HEK293 (cell line): ENCODE results near the gene FGF8.

ENCODE experiments used
- FEZF1 ChIP-seq: fragments of 450-650 bp; formaldehyde crosslinking; IDR thresholded peaks from 2 replicates; pipeline ENCODE4 v1.5.1; 2016; ENCODE audit warnings: missing biosample characterization, missing genetic modification characterization
- HOXC10 ChIP-seq: sonication (generic); formaldehyde crosslinking; IDR thresholded peaks from 2 replicates; pipeline ENCODE4 v1.8.1; 2023; ENCODE audit warnings: mild to moderate bottlenecking, missing genetic modification reagents
- IKZF3 ChIP-seq: fragments of 450-650 bp; IDR thresholded peaks from 2 replicates; pipeline ENCODE4 v1.5.0; 2018; ENCODE audit warnings: missing biosample characterization, mild to moderate bottlenecking, missing genetic modification characterization, moderate library complexity
- KLF1 ChIP-seq: fragments of 450-650 bp; formaldehyde crosslinking; IDR thresholded peaks from 2 replicates; pipeline ENCODE4 v1.5.1; 2016; ENCODE audit warnings: missing biosample characterization, missing genetic modification characterization
- KLF10 ChIP-seq: fragments of 450-650 bp; IDR thresholded peaks from 2 replicates; pipeline ENCODE4 v1.5.1; 2018; ENCODE audit warnings: missing biosample characterization, mild to moderate bottlenecking, missing genetic modification characterization
- KLF8 ChIP-seq: fragments of 450-650 bp; formaldehyde crosslinking; IDR thresholded peaks from 2 replicates; pipeline ENCODE4 v1.5.1; 2016; ENCODE audit warnings: missing biosample characterization, missing genetic modification characterization
- MYNN ChIP-seq: fragments of 450-650 bp; formaldehyde crosslinking; IDR thresholded peaks from 2 replicates; pipeline ENCODE4 v1.5.1; 2016; ENCODE audit warnings: missing biosample characterization, missing genetic modification characterization, borderline replicate concordance
- OSR2 ChIP-seq: fragments of 450-650 bp; formaldehyde crosslinking; IDR thresholded peaks from 2 replicates; pipeline ENCODE4 v1.5.1; 2016; ENCODE audit warnings: missing biosample characterization, missing genetic modification characterization
- OVOL3 ChIP-seq: fragments of 450-650 bp; formaldehyde crosslinking; IDR thresholded peaks from 2 replicates; pipeline ENCODE4 v1.5.1; 2016; ENCODE audit warnings: missing biosample characterization, missing genetic modification characterization
- SALL2 ChIP-seq: fragments of 450-650 bp; formaldehyde crosslinking; IDR thresholded peaks from 2 replicates; pipeline ENCODE4 v1.5.0; 2017; ENCODE audit warnings: missing biosample characterization, mild to moderate bottlenecking, missing genetic modification characterization, borderline replicate concordance
- SETDB1 ChIP-seq: IDR thresholded peaks from one replicate; pipeline ENCODE4 v1.6.1; 2017; ENCODE audit warnings: mild to moderate bottlenecking, low read length, moderate library complexity, mixed read lengths; ENCODE audit not compliant: insufficient read length
- WT1 ChIP-seq: fragments of 450-650 bp; formaldehyde crosslinking; IDR thresholded peaks from 2 replicates; pipeline ENCODE4 v1.5.1; 2016; ENCODE audit warnings: missing biosample characterization, missing genetic modification characterization
- ZBTB21 ChIP-seq: fragments of 450-650 bp; formaldehyde crosslinking; IDR thresholded peaks from 2 replicates; pipeline ENCODE4 v1.5.1; 2017; ENCODE audit warnings: missing biosample characterization, missing genetic modification characterization
- ZFP3 ChIP-seq: fragments of 450-650 bp; formaldehyde crosslinking; IDR thresholded peaks from 2 replicates; pipeline ENCODE4 v1.5.1; 2016; ENCODE audit warnings: low read depth, missing biosample characterization, missing genetic modification characterization
- ZNF140 ChIP-seq: fragments of 450-650 bp; formaldehyde crosslinking; IDR thresholded peaks from 2 replicates; pipeline ENCODE4 v1.5.1; 2016; ENCODE audit warnings: missing biosample characterization, missing genetic modification characterization
- ZNF2 ChIP-seq: fragments of 450-650 bp; formaldehyde crosslinking; IDR thresholded peaks from 2 replicates; pipeline ENCODE4 v1.5.1; 2016; ENCODE audit warnings: missing biosample characterization, missing genetic modification characterization
- ZNF239 ChIP-seq: fragments of 450-650 bp; formaldehyde crosslinking; IDR thresholded peaks from 2 replicates; pipeline ENCODE4 v1.5.1; 2016; ENCODE audit warnings: missing biosample characterization, missing genetic modification characterization
- ZNF311 ChIP-seq: fragments of 450-650 bp; formaldehyde crosslinking; IDR thresholded peaks from 2 replicates; pipeline ENCODE4 v1.5.1; 2017; ENCODE audit warnings: missing biosample characterization, missing genetic modification characterization, borderline replicate concordance
- ZNF416 ChIP-seq: fragments of 450-650 bp; formaldehyde crosslinking; IDR thresholded peaks from 2 replicates; pipeline ENCODE4 v1.5.1; 2016; ENCODE audit warnings: missing biosample characterization, missing genetic modification characterization
- ZNF514 ChIP-seq: fragments of 450-650 bp; formaldehyde crosslinking; IDR thresholded peaks from 2 replicates; pipeline ENCODE4 v1.5.1; 2016; ENCODE audit warnings: missing biosample characterization, missing genetic modification characterization
- ZNF521 ChIP-seq: fragments of 450-650 bp; formaldehyde crosslinking; IDR thresholded peaks from 2 replicates; pipeline ENCODE4 v1.5.1; 2017; ENCODE audit warnings: missing biosample characterization, mild to moderate bottlenecking, missing genetic modification characterization
- ZNF600 ChIP-seq: fragments of 450-650 bp; formaldehyde crosslinking; IDR thresholded peaks from 2 replicates; pipeline ENCODE4 v1.5.1; 2016; ENCODE audit warnings: missing biosample characterization, missing genetic modification characterization
- ZNF610 ChIP-seq: fragments of 450-650 bp; formaldehyde crosslinking; IDR thresholded peaks from 2 replicates; pipeline ENCODE4 v1.5.1; 2016; ENCODE audit warnings: missing biosample characterization, missing genetic modification characterization, borderline replicate concordance
- ZNF623 ChIP-seq: fragments of 450-650 bp; formaldehyde crosslinking; IDR thresholded peaks from 2 replicates; pipeline ENCODE4 v1.5.1; 2016; ENCODE audit warnings: missing biosample characterization, missing genetic modification characterization
- ZXDB ChIP-seq: fragments of 450-650 bp; formaldehyde crosslinking; IDR thresholded peaks from 2 replicates; pipeline ENCODE4 v1.5.1; 2016; ENCODE audit warnings: missing biosample characterization, missing genetic modification characterization
- TF ChIP-seq, protein P1 (sequence below): fragments of 450-650 bp; formaldehyde crosslinking; conservative IDR thresholded peaks from 2 replicates; pipeline ENCODE4 v1.5.1; 2016; ENCODE audit warnings: low read depth, missing biosample characterization, missing genetic modification characterization
- TF ChIP-seq, protein P2 (sequence below): fragments of 450-650 bp; formaldehyde crosslinking; IDR thresholded peaks from 2 replicates; pipeline ENCODE4 v1.5.1; 2016; ENCODE audit warnings: missing biosample characterization, missing genetic modification characterization
- TF ChIP-seq, protein P3 (sequence below): fragments of 450-650 bp; formaldehyde crosslinking; IDR thresholded peaks from 2 replicates; pipeline ENCODE4 v1.5.1; 2016; ENCODE audit warnings: missing biosample characterization, missing genetic modification characterization
- TF ChIP-seq, protein P4 (sequence below): fragments of 450-650 bp; formaldehyde crosslinking; IDR thresholded peaks from 2 replicates; pipeline ENCODE4 v1.5.1; 2016; ENCODE audit warnings: missing biosample characterization, missing genetic modification characterization
- TF ChIP-seq, protein P5 (sequence below): IDR thresholded peaks from 2 replicates; pipeline ENCODE4 v1.6.1; 2011; ENCODE audit warnings: mild to moderate bottlenecking, low read depth, low read length, borderline replicate concordance
- TF ChIP-seq, protein P6 (sequence below): fragments of 450-650 bp; formaldehyde crosslinking; IDR thresholded peaks from 2 replicates; pipeline ENCODE4 v1.5.1; 2016; ENCODE audit warnings: missing biosample characterization, missing genetic modification characterization, borderline replicate concordance

FGF8 gene

DNA sequence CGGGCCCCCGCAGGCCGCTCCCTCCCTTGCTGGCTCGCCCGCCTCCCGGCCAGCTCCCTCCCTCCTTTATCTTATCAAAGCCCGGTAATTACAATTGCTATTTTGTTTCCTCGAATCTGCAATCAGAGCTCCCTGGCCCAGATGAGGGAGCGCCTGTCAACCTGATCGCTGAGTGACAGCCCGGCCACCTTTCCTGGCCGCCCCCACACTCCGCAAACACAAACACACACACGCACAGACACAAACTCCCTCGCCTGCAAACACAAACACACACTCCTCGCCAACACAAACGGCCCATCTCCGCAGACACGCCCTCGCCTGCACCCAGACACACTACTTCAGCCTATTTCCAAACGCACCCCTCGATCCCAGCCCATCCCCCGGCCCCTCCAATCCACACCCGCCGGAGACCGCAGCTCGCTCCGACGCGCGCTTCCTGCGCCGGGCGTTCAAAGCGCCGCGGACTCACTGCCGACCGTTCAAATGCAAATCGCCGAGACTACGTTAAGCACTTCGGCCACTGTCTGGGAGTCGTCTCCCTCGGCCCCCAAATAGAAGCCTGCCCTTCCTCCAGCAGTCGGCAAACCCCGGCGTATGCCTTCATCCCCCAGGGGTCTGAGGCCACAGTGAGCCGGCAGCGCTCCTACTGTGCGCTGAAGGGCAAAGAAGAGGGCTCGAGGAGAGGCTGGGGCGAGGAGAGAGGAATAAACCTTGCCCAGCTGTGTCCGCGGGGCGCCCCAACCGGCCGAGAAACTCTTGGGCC, 3.0 kb upstream of the FGF8 start (continued):
- TF ChIP-seq, protein P1, sequence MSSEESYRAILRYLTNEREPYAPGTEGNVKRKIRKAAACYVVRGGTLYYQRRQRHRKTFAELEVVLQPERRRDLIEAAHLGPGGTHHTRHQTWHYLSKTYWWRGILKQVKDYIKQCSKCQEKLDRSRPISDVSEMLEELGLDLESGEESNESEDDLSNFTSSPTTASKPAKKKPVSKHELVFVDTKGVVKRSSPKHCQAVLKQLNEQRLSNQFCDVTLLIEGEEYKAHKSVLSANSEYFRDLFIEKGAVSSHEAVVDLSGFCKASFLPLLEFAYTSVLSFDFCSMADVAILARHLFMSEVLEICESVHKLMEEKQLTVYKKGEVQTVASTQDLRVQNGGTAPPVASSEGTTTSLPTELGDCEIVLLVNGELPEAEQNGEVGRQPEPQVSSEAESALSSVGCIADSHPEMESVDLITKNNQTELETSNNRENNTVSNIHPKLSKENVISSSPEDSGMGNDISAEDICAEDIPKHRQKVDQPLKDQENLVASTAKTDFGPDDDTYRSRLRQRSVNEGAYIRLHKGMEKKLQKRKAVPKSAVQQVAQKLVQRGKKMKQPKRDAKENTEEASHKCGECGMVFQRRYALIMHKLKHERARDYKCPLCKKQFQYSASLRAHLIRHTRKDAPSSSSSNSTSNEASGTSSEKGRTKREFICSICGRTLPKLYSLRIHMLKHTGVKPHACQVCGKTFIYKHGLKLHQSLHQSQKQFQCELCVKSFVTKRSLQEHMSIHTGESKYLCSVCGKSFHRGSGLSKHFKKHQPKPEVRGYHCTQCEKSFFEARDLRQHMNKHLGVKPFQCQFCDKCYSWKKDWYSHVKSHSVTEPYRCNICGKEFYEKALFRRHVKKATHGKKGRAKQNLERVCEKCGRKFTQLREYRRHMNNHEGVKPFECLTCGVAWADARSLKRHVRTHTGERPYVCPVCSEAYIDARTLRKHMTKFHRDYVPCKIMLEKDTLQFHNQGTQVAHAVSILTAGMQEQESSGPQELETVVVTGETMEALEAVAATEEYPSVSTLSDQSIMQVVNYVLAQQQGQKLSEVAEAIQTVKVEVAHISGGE (tag by site-specific recombination): no peak
- TF ChIP-seq OSR2 (no peak), ZNF2 (no peak), WT1 (tag by site-specific recombination) (peak; percentile 89), KLF8 (tag by site-specific recombination) (0 out of 2 replicates have a peak, but pooled peaks have one; percentile 42), ZXDB (tag by site-specific recombination) (peak; percentile 74; the same call in 1 of the 2 replicates), SETDB1 (no peak), ZNF623 (no peak), MYNN (tag by site-specific recombination) (no peak), ZNF140 (tag by site-specific recombination) (no peak), ZNF239 (tag by site-specific recombination) (no peak), ZNF600 (tag by site-specific recombination) (peak; percentile 82), ZBTB21 (no peak), ZFP3 (tag by site-specific recombination) (peak; percentile 37; the same call in 1 of the 2 replicates), SALL2 (no peak), ZNF311 (tag by site-specific recombination) (no peak), ZNF514 (tag by site-specific recombination) (no peak), IKZF3 (tag by site-specific recombination) (no peak), ZNF610 (tag by site-specific recombination) (peak; percentile 32; the same call in 1 of the 2 replicates), KLF1 (peak; percentile 89), ZNF521 (tag by site-specific recombination) (no peak), KLF10 (tag by site-specific recombination) (0 out of 2 replicates have a peak, but pooled peaks have one; percentile 19), ZNF416 (tag by site-specific recombination) (no peak), HOXC10 (CRISPR knock-in tag) (no peak), OVOL3 (tag by site-specific recombination) (no peak), FEZF1 (tag by site-specific recombination) (peak; percentile 82)
- TF ChIP-seq, protein P2, sequence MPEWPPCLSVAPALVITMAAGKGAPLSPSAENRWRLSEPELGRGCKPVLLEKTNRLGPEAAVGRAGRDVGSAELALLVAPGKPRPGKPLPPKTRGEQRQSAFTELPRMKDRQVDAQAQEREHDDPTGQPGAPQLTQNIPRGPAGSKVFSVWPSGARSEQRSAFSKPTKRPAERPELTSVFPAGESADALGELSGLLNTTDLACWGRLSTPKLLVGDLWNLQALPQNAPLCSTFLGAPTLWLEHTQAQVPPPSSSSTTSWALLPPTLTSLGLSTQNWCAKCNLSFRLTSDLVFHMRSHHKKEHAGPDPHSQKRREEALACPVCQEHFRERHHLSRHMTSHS (tag by site-specific recombination): no peak
- TF ChIP-seq, protein P3, sequence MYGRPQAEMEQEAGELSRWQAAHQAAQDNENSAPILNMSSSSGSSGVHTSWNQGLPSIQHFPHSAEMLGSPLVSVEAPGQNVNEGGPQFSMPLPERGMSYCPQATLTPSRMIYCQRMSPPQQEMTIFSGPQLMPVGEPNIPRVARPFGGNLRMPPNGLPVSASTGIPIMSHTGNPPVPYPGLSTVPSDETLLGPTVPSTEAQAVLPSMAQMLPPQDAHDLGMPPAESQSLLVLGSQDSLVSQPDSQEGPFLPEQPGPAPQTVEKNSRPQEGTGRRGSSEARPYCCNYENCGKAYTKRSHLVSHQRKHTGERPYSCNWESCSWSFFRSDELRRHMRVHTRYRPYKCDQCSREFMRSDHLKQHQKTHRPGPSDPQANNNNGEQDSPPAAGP: peak; percentile 96
- TF ChIP-seq, protein P4, sequence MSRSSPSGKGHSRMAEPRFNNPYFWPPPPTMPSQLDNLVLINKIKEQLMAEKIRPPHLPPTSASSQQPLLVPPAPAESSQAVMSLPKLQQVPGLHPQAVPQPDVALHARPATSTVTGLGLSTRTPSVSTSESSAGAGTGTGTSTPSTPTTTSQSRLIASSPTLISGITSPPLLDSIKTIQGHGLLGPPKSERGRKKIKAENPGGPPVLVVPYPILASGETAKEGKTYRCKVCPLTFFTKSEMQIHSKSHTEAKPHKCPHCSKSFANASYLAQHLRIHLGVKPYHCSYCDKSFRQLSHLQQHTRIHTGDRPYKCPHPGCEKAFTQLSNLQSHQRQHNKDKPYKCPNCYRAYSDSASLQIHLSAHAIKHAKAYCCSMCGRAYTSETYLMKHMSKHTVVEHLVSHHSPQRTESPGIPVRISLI: no peak
- TF ChIP-seq, protein P5, sequence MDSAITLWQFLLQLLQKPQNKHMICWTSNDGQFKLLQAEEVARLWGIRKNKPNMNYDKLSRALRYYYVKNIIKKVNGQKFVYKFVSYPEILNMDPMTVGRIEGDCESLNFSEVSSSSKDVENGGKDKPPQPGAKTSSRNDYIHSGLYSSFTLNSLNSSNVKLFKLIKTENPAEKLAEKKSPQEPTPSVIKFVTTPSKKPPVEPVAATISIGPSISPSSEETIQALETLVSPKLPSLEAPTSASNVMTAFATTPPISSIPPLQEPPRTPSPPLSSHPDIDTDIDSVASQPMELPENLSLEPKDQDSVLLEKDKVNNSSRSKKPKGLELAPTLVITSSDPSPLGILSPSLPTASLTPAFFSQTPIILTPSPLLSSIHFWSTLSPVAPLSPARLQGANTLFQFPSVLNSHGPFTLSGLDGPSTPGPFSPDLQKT: no peak
- TF ChIP-seq, protein P6, sequence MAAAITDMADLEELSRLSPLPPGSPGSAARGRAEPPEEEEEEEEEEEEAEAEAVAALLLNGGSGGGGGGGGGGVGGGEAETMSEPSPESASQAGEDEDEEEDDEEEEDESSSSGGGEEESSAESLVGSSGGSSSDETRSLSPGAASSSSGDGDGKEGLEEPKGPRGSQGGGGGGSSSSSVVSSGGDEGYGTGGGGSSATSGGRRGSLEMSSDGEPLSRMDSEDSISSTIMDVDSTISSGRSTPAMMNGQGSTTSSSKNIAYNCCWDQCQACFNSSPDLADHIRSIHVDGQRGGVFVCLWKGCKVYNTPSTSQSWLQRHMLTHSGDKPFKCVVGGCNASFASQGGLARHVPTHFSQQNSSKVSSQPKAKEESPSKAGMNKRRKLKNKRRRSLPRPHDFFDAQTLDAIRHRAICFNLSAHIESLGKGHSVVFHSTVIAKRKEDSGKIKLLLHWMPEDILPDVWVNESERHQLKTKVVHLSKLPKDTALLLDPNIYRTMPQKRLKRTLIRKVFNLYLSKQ: no peak
